ENCODE data around the gene SATL1.

Gene SATL1

GRCh38 chrX:85221361-85221760 lies 22.2 kb downstream of the SATL1 start:
- H3K27me3 Mint-ChIP-seq (ENCODE audit: low read depth) = no peaks in the 10 kb centered on the region
- H3K36me3 Mint-ChIP-seq (ENCODE audit: low read depth) = no peaks in the 10 kb centered on the region

DNA sequence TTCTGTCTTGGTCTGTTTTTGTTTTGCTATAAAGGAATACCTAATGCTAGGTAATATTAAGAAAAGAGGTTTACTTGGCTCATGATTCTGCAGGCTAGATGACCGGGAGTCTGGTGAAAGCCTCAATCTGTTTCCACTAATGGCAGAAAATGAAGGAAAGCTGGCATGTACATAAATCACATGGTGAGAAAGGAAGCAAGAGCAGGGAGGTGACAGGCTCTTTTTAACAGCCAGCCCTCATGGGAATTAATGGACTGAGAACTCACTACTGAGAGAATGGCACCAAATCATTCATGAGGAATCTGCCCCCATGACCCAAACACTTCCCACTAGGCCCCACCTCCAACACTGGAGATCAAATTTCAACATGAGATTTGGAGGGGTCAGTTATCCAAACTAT lies 27.6 kb downstream of the SATL1 start:
- no peaks in the 10 kb centered on the region for H3K4me1 Mint-ChIP-seq
- H3K27me3 Mint-ChIP-seq (ENCODE audit: low read depth) = no peaks in the 10 kb centered on the region
- no peaks in the 10 kb centered on the region for H3K36me3 Mint-ChIP-seq (ENCODE audit: low read depth)
- TF ChIP-seq CTCF (IDR thresholded peaks at IDR 0.05; ENCODE audit: unreplicated experiment in 3 of 3) = no peak
- H3K4me3 Mint-ChIP-seq = no peak overlapping the region
- no peak overlapping the region for H3K27ac Mint-ChIP-seq
- H3K9me3 Mint-ChIP-seq = peaks cover 12% of the 10 kb centered on the region

More at GRCh38 chrX:85221361-85221760, 22.2 kb downstream of the SATL1 start:
- Mint-ChIP-seq H3K9me3 (peaks cover 2% of the 10 kb centered on the region), H3K4me1 (no peaks in the 10 kb centered on the region), H3K27ac (no peak overlapping the region), H3K4me3 (no peak overlapping the region)
- TF ChIP-seq CTCF (IDR thresholded peaks at IDR 0.05; ENCODE audit: unreplicated experiment in 3 of 3) = no peak

- no peak for TF ChIP-seq CTCF (IDR thresholded peaks at IDR 0.05; ENCODE audit: unreplicated experiment in 3 of 3)
- peaks cover 16% of the 10 kb centered on the region for H3K9me3 Mint-ChIP-seq
- H3K27me3 Mint-ChIP-seq (ENCODE audit: low read depth) = no peaks in the 10 kb centered on the region
- no peak overlapping the region for H3K27ac Mint-ChIP-seq
- no peaks in the 10 kb centered on the region for H3K4me1 Mint-ChIP-seq
- no peak overlapping the region for H3K4me3 Mint-ChIP-seq
- H3K36me3 Mint-ChIP-seq (ENCODE audit: low read depth) = peaks cover 4% of the 10 kb centered on the region
Measured at GRCh38 chrX:85213792-85214530, 29.6 kb downstream of the SATL1 start.

DNA sequence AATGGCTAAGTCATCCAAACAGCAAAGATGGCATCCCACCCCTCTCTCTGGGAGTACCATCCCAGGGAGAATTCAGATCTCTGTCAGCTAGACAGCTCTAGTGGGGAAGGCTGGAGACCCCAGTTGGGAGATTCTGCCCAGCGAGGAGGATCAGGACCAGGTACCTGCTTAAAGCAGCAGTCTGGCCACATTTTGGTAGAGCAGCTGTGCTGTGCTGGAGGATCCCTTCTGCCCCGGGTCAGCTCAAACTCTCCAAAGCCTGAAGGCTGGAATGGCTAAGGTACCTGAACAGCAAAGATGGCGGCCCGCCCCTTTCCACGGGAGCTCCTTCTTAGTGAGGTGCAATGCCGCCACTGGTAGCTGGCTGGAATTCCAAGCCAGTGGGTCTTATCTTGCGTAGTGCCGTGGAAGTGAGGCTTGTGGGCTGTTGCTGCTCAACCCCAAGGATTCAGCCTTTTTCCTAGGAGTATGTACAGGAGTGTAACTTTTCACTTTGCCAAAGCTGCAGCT lies 40.1 kb downstream of the SATL1 start:
- Mint-ChIP-seq H3K27me3 (ENCODE audit: low read depth) (no peaks in the 10 kb centered on the region), H3K4me1 (no peaks in the 10 kb centered on the region), H3K9me3 (peaks cover 3% of the 10 kb centered on the region), H3K4me3 (no peak overlapping the region), H3K36me3 (ENCODE audit: low read depth) (no peaks in the 10 kb centered on the region), H3K27ac (no peak overlapping the region)
- no peak for TF ChIP-seq CTCF (IDR thresholded peaks at IDR 0.05; ENCODE audit: unreplicated experiment in 3 of 3)

DNA sequence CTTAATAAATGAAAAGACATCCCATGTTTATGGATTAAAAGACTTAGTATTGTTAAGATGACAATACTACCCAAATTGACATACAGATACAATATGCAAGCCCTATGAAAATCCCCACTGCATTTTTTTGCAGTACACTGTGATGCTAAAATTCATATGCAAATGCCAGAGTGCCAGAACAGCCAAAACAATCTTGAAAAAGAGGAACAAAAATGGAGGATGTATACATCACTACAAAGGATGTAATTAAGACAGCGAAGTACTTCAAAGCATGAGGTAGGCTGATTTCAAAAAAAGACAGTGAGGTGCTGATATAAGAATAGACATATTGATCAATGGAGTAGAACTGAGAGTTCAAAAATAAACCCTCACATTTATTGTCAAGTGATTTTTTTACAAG lies 47.3 kb downstream of the SATL1 start:
- TF ChIP-seq CTCF (IDR thresholded peaks at IDR 0.05; ENCODE audit: unreplicated experiment in 3 of 3) = no peak
- no peaks in the 10 kb centered on the region for H3K27me3 Mint-ChIP-seq (ENCODE audit: low read depth)
- peaks cover 5% of the 10 kb centered on the region for H3K9me3 Mint-ChIP-seq
- H3K4me3 Mint-ChIP-seq = no peak overlapping the region
- no peak overlapping the region for H3K27ac Mint-ChIP-seq
- H3K4me1 Mint-ChIP-seq = no peaks in the 10 kb centered on the region
- no peaks in the 10 kb centered on the region for H3K36me3 Mint-ChIP-seq (ENCODE audit: low read depth)

- Mint-ChIP-seq H3K9me3 (peaks cover 10% of the 10 kb centered on the region), H3K27me3 (ENCODE audit: low read depth) (no peaks in the 10 kb centered on the region), H3K27ac (no peak overlapping the region), H3K4me3 (no peak overlapping the region), H3K4me1 (no peaks in the 10 kb centered on the region), H3K36me3 (ENCODE audit: low read depth) (no peaks in the 10 kb centered on the region)
- no peak for TF ChIP-seq CTCF (IDR thresholded peaks at IDR 0.05; ENCODE audit: unreplicated experiment in 3 of 3)
Measured at GRCh38 chrX:85159644-85160043, 83.9 kb downstream of the SATL1 start.
